ENCODE data around the gene EIPR1. TPM values are rescaled to one million over a fixed set of nuclear protein-coding genes. Genes with fewer than 3 reads are reported as not detected.

EIPR1 gene
- total and polyA plus RNA-seq, 10 of the 15 experiments (the other 5 are each of a cell fraction or from before 2014, with no cell fraction given): 23.6 to 61.2 (median 42.2) TPM

- BruUV-seq (replicated peaks): no TSS peak
- in situ Hi-C loops (cut with MboI): no loop called here
Measured at GRCh38 chr2:3249476-3249962, 128.1 kb downstream of the EIPR1 start.

More at GRCh38 chr2:3249476-3249962, 128.1 kb downstream of the EIPR1 start:
- H3K27me3 ChIP-seq (replicated peaks in 1 of 2; ENCODE audit: control insufficient read depth in 2 of 2, insufficient read depth in 2 of 2, low read length in 1 of 2): no peaks in the 10 kb centered on the region
- POLR2A ChIA-PET: no interaction called here
- H3K36me3 ChIP-seq (ENCODE audit: control insufficient read depth in 2 of 2, insufficient read depth in 2 of 2, low read length in 1 of 2): peaks cover 2 to 7% of the 10 kb centered on the region in 2 experiments; a peak in 2 of 4 replicates
- peaks cover 22% of the 10 kb centered on the region for H3K9me3 ChIP-seq (replicated peaks; ENCODE audit: control insufficient read depth, insufficient read depth, low read length)
- H3K27ac ChIP-seq (ENCODE audit: control insufficient read depth, insufficient read depth): no peak overlapping the region
- H3K9ac ChIP-seq (ENCODE audit: control insufficient read depth, insufficient read depth, low read length): no peak overlapping the region
- no peak for FAIRE-seq
- intact Hi-C loops (cut with micrococcal nuclease; ENCODE audit: unreplicated experiment): no loop called here
- no peak overlapping the region for H3K4me3 ChIP-seq
- WGBS (ENCODE audit: insufficient coverage, insufficient replicate concordance, low lambda C conversion rate, missing lambda C conversion rate): 97% methylated on average over 2 of the region's 2 CpGs
- DNase-seq (ENCODE audit: low read depth, low spot score): no peak
- H3K4me1 ChIP-seq (ENCODE audit: control insufficient read depth, insufficient read depth, low read length): peaks cover 9% of the 10 kb centered on the region
- H2AFZ ChIP-seq (ENCODE audit: control insufficient read depth, low read depth, low read length): no peak overlapping the region
- RAD21 ChIA-PET (ENCODE audit: unreplicated experiment): interaction anchor here (0.8 kb wide), 1 partner anchor 26 kb away, joined by 3 read pairs; no protein-coding TSS in a partner anchor
- CTCF ChIA-PET: no interaction called here
- H4K20me1 ChIP-seq (ENCODE audit: control insufficient read depth, insufficient read depth): no peaks in the 10 kb centered on the region
- H3K4me2 ChIP-seq (ENCODE audit: control insufficient read depth, insufficient read depth): no peak overlapping the region
- H3K79me2 ChIP-seq (ENCODE audit: control insufficient read depth, insufficient read depth, low read length): no peaks in the 10 kb centered on the region
- TF ChIP-seq SMC3 (IDR thresholded peaks at IDR 0.05; ENCODE audit: borderline replicate concordance, low read length) (no peak), ZNF217 (IDR thresholded peaks at IDR 0.05) (no peak), SPI1 (IDR thresholded peaks at IDR 0.05; ENCODE audit: borderline replicate concordance, insufficient read depth, low read depth, low read length) (no peak), SP1 (IDR thresholded peaks at IDR 0.05; ENCODE audit: low read depth, low read length) (no peak), NRF1 (conservative IDR thresholded peaks at IDR 0.05; ENCODE audit: low read depth, low read length) (no peak), NR2C1 (IDR thresholded peaks at IDR 0.05) (no peak), ZZZ3 (IDR thresholded peaks at IDR 0.05; ENCODE audit: control insufficient read depth, insufficient read length, low read depth) (no peak), SMARCA5 (IDR thresholded peaks at IDR 0.05) (no peak)
- TF ChIP-seq, protein P1, sequence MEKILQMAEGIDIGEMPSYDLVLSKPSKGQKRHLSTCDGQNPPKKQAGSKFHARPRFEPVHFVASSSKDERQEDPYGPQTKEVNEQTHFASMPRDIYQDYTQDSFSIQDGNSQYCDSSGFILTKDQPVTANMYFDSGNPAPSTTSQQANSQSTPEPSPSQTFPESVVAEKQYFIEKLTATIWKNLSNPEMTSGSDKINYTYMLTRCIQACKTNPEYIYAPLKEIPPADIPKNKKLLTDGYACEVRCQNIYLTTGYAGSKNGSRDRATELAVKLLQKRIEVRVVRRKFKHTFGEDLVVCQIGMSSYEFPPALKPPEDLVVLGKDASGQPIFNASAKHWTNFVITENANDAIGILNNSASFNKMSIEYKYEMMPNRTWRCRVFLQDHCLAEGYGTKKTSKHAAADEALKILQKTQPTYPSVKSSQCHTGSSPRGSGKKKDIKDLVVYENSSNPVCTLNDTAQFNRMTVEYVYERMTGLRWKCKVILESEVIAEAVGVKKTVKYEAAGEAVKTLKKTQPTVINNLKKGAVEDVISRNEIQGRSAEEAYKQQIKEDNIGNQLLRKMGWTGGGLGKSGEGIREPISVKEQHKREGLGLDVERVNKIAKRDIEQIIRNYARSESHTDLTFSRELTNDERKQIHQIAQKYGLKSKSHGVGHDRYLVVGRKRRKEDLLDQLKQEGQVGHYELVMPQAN (conservative IDR thresholded peaks at IDR 0.05): no peak
- SMC1A ChIA-PET (ENCODE audit: uncharacterized antibody, unreplicated experiment): no interaction called here
- ATAC-seq: no peak
